ENCODE measurements around the gene MUC3A. TPM values are rescaled to one million over a fixed set of nuclear protein-coding genes. Genes with fewer than 3 reads are reported as not detected.

MUC3A gene
- total RNA-seq, 2 donors from 2014 or later: 0.52 to 3.0 TPM

DNA sequence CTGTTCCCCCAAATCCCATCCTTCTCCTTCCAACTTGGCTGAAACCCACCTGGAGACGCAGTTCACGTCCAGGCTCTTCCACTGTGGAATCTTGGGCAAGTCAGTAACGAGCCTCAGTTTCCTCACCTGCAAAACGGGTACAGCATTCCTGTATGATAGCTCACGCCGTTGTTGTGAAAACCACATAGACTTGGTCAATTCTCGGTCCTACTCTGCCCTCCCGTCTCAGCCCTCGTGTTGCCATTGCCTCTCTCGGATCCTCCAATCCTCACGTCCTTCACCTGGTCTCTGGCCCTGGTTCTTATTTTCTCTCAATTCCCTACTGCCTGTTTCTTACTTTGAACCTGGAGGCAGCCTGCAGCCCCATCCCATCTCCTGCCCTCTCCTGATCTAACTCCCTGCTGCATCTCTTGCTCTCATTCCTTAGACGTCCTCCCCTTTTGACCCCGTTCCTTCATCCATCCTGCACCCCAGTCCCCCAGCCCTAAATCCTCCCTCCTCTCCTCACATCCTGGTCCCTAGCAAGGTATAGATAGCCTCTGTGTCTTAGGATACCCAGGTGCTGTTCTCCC, 18.0 kb downstream of the MUC3A start:
- DNase-seq: no peak
- TF ChIP-seq POLR2A (IDR thresholded peaks at IDR 0.05): no peak
- no peak for TF ChIP-seq CTCF (IDR thresholded peaks at IDR 0.05)
- 37 to 39% methylated on average over 13 of the region's 13 CpGs for WGBS, 2 donors
- Histone ChIP-seq H3K4me3 (no peak overlapping the region), H3K27me3 (peaks cover 0 to 35% of the 10 kb centered on the region in 2 donors), H3K9me3 (no peaks in the 10 kb centered on the region), H3K4me1 (peaks cover 19% of the 10 kb centered on the region), H3K36me3 (replicated peaks in 1 of 2; ENCODE audit: insufficient read depth in 1 of 2, low read depth in 2 of 2) (no peaks in the 10 kb centered on the region), H3K27ac (no peak overlapping the region)
- intact Hi-C loops (cut with DNase I): no loop called here
- no peak for ATAC-seq

GRCh38 chr7:100968031-100968430, 18.7 kb downstream of the MUC3A start:
- no peak for DNase-seq
- Histone ChIP-seq H3K4me1 (peaks cover 19% of the 10 kb centered on the region), H3K9me3 (no peaks in the 10 kb centered on the region), H3K36me3 (replicated peaks in 1 of 2; ENCODE audit: insufficient read depth in 1 of 2, low read depth in 2 of 2) (no peaks in the 10 kb centered on the region), H3K4me3 (no peak overlapping the region), H3K27ac (no peak overlapping the region), H3K27me3 (peaks cover 0 to 35% of the 10 kb centered on the region in 2 donors)
- TF ChIP-seq POLR2A (IDR thresholded peaks at IDR 0.05): no peak
- TF ChIP-seq CTCF (IDR thresholded peaks at IDR 0.05): no peak
- WGBS, 2 donors: 8 to 13% methylated on average over 5 to 6 of the region's 6 CpGs
- intact Hi-C loops (cut with DNase I): no loop called here
- ATAC-seq: no peak

DNA sequence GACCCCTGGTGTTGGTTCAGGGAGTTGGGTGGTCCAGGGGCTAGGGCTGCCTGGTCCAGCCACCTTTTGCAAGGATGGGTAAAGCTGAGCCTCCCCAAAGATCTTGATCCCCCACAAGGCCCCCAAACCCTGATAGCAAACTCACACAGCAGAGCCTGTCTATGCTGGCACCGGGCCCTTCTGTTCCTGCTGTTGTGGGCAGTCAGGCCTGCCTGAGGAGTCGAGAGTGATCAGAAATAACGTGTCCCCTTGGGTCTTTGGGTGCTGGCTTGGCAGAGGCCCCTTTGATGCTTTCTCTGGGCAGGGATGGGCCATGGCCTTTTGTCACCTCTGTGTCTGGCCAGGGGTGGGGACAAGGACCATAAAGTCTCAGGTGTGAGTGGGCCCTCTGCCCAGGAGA, 19.3 kb downstream of the MUC3A start:
- no peaks in the 10 kb centered on the region for H3K9me3 ChIP-seq
- H3K4me1 ChIP-seq: peaks cover 19% of the 10 kb centered on the region
- peaks cover 0 to 35% of the 10 kb centered on the region in 2 donors for H3K27me3 ChIP-seq
- TF ChIP-seq POLR2A (IDR thresholded peaks at IDR 0.05): no peak
- TF ChIP-seq CTCF (IDR thresholded peaks at IDR 0.05): no peak
- no peaks in the 10 kb centered on the region for H3K36me3 ChIP-seq (replicated peaks in 1 of 2; ENCODE audit: insufficient read depth in 1 of 2, low read depth in 2 of 2)
- ATAC-seq (no peak), DNase-seq (no peak)
- H3K27ac ChIP-seq: no peak overlapping the region
- intact Hi-C loops (cut with DNase I): no loop called here
- WGBS, 2 donors: 8 to 19% methylated on average over 2 to 3 of the region's 3 CpGs
- H3K4me3 ChIP-seq: no peak overlapping the region

DNA sequence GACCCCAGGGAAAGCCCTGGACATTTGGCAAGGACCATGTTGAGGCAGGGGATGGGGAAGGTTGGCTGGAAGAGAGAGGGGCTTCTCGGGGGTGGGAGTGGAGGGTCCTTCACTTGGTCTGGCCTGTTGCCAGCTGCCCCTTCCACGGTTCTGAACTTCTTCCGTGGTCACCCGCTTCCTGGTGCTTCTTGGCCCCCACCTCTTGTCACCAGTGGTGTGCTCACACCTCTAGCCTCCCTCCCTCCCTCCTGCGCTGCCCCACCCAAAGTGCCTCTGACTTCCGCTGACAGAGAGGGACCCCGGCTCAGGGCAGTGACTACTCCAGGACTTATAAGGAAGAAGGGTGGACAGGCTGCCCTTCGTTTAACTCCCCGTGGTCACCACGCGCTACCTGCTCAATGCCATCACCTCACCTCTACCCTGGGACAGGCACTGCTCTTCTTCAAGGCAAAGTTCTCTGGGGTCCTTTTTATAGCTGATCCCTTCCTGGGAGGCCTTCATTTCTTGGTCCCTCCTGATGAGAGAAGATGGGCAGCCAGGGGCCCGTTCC, 19.8 kb downstream of the MUC3A start, which contains the start of gene MUC12:
Gene MUC12 (plus strand): TSS at position 500 of the 550 bp plus-strand sequence. CDS start 58 bp downstream, outside the sequence.
- H3K36me3 ChIP-seq (replicated peaks in 1 of 2; ENCODE audit: insufficient read depth in 1 of 2, low read depth in 2 of 2): no peaks in the 10 kb centered on the region
- H3K27me3 ChIP-seq: peaks cover 0 to 35% of the 10 kb centered on the region in 2 donors
- H3K4me1 ChIP-seq: peaks cover 19% of the 10 kb centered on the region
- intact Hi-C loops (cut with DNase I): no loop called here
- H3K27ac ChIP-seq: no peak within 1 kb of the TSS
- 36 to 39% methylated on average over 12 of the region's 12 CpGs for WGBS, 2 donors
- TF ChIP-seq CTCF (IDR thresholded peaks at IDR 0.05) (no peak), POLR2A (IDR thresholded peaks at IDR 0.05) (no peak)
- no peaks in the 10 kb centered on the region for H3K9me3 ChIP-seq
- ATAC-seq: no peak
- DNase-seq: no peak
- H3K4me3 ChIP-seq: no peak within 1 kb of the TSS

All from body of pancreas (tissue), 4 donors.